Heart right ventricle (tissue), 16 donors: ENCODE measurements around the gene ABCC4. TPM values are rescaled to one million over a fixed set of nuclear protein-coding genes. Genes with fewer than 3 reads are reported as not detected.

Experiments
- ATAC-seq, 8 donors: fragments of 200-7000 bp; cut with Tn5 transposase; one replicate each; pipeline ENCODE4 v1.9.1; 2020; ENCODE audit warnings: mild to moderate bottlenecking in 8 of 8, moderate library complexity in 8 of 8, moderate number of reproducible peaks in 1 of 8
- DNase-seq, 2 donors: peaks; one replicate each; pipeline ENCODE4 v3.0.0-alpha.2; 2020
- H3K27ac ChIP-seq, 10 donors: fragments of 200-600 bp; sonication (generic) in 2 of 10; one replicate each; pipeline versions ENCODE4 v1.5.0 to v1.8.0; 2020 to 2022; ENCODE audit warnings: mild to moderate bottlenecking in 3 of 10
- H3K27me3 ChIP-seq, 7 donors: fragments of 200-600 bp; one replicate each; pipeline ENCODE4 v1.8.0; 2021 to 2022; ENCODE audit warnings: mild to moderate bottlenecking in 2 of 7
- H3K36me3 ChIP-seq, 9 donors: fragments of 200-600 bp; sonication (generic) in 1 of 9; one replicate each; pipeline versions ENCODE4 v1.5.0 to v1.8.0; 2020 to 2022; ENCODE audit warnings: mild to moderate bottlenecking in 2 of 9
- H3K4me1 ChIP-seq, 9 donors: fragments of 200-600 bp; sonication (generic) in 1 of 9; one replicate each; pipeline versions ENCODE4 v1.5.0 to v1.8.0; 2020 to 2022; ENCODE audit warnings: mild to moderate bottlenecking in 4 of 9
- H3K4me3 ChIP-seq, 10 donors: fragments of 200-600 bp; sonication (generic) in 2 of 10; one replicate each; pipeline versions ENCODE4 v1.5.0 to v1.8.0; 2020 to 2022; ENCODE audit warnings: mild to moderate bottlenecking in 7 of 10, moderate library complexity in 2 of 10
- H3K9me3 ChIP-seq, 11 donors: fragments of 200-600 bp in 10 of 11; sonication (generic) in 2 of 11; one replicate each; pipeline versions ENCODE4 v1.5.0 to v1.8.0; 2013 to 2022; ENCODE audit warnings: mild to moderate bottlenecking in 2 of 11, control low read depth in 1 of 11, moderate library complexity in 1 of 11
- CTCF ChIP-seq, 9 donors: fragments of 200-600 bp; sonication (generic) in 2 of 9; IDR thresholded peaks; one replicate each; pipeline versions ENCODE4 v1.5.0 to v1.8.0; 2021 to 2022; ENCODE audit warnings: antibody characterized with exemption in 9 of 9, mild to moderate bottlenecking in 5 of 9, moderate library complexity in 1 of 9
- WGBS, 2 donors: extraction: QIAGEN DNeasy Blood & Tissue Kit; methylation state at CpG; one replicate each; pipeline ENCODE4 v1.1.7; 2013; ENCODE audit warnings: inconsistent platforms in 1 of 2; 5-methylcytosine and 5-hydroxymethylcytosine counted together
- intact Hi-C, 10 donors: fragments of 100-400 bp; cut with DNase I; formaldehyde crosslinking; loops; one replicate each; pipeline versions ENCODE4 v1.11.1 to v1.14.2; 2022
- polyA plus RNA-seq, 2 donors: library from polyadenylated mRNA; stranded (reverse); fragments of 200-250 nt; gene quantifications; one replicate each; pipeline ENCODE4 v1.2.3, GENCODE V29; 2013
- total RNA-seq, 10 donors: library from RNA; stranded (reverse); fragmentation: NEBNext Ultra II Directional in 3 of 10; extraction: Animal tissue kit (Norgen Biotek cat#: 25700) in 3 of 10; gene quantifications; one replicate each; pipeline versions ENCODE4 v1.2.1 to v1.2.4, GENCODE V29; 2021 to 2023
- donor health status: Arrhythmogenic right ventricular cardiomyopathy.
- donor health status: ischemic (EF 13 %, LVEDD 7.1; RV severe dilation, severe dysfunction).
- donor health status: healthy with polysubstance abuse.
- donor health status: DM: no; HTN: yes; CAD: no.
- donor health status: DM: no; HTN: no; CAD: no.
- donor health status: ischemic (EF 25% LVEDD 6.9; RV normal size, moderate dysfunction).
- donor health status: ischemic (EF 25% LVEDD 5.7; RV mildly dilated, moderate dysfunction).
- donor health status: healthy.
- donor health status: DM: yes; HTN: yes; CAD: no.
- donor health status: Ischemic cardiomyopathy.
- donor health status: ischemic (EF 35%, LVEDD 5.7; RV mildly dilated, moderate dysfunction).
- donor health status: nonischemic (EF 11% LVEDD 7.7; RV severe dilation, severe dysfunction).
- donor health status: DM: yes; HTN: yes; CAD: no.
- donor health status: PGD.
- donor health status: ischemic (EF 29% LVEDD 5.4; RV normal size, mild dysfunction).
- donor health status: nonischemic (EF 23%, LVEDD 6.1; RV moderate dilation, normal function).

ABCC4 gene
- total and polyA plus RNA-seq, 12 donors = 1.1 to 6.7 (median 3.9) TPM

DNA sequence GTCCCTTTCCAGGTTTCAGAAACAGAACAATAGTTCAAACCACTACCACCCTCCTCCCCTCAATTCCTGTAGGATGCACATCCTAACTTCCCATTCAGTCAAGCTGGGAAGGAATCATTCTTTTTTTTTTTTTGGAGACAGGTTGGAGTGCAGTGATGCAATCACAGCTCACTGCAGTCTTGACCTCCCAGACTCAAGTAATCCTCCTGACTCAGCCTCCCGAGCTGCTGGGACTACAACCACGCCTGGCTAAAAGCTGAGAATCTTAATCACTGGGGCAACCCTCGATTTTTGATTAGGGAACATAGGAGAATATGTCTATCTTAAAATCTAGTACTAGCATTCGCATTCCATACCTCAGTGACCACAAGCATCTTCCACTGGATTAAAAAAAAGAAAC is 146.2 kb downstream of the ABCC4 start:
- Histone ChIP-seq H3K4me3 (no peak overlapping the region), H3K4me1 (peaks cover 0 to 19% (median 0%) of the 10 kb centered on the region in 9 donors), H3K9me3 (no peaks in the 10 kb centered on the region), H3K36me3 (peaks cover 0 to 9% (median 0%) of the 10 kb centered on the region in 9 donors), H3K27ac (no peak overlapping the region), H3K27me3 (no peaks in the 10 kb centered on the region)
- no peak for TF ChIP-seq CTCF (IDR thresholded peaks at IDR 0.05)
- intact Hi-C loops = loop anchor here in 4 of 10 donors (5.0 to 10.0 kb wide), 3 partner anchors 478 to 1188 kb away; no protein-coding TSS in a partner anchor
- 78 to 95% methylated on average over 4 of the region's 4 CpGs for WGBS, 2 donors
- DNase-seq = no peak
- ATAC-seq = no peak

- H3K4me3 ChIP-seq = no peak overlapping the region
- intact Hi-C loops = loop anchor here in 2 of 10 donors (10.0 kb wide), 1 partner anchor 480 kb away; no protein-coding TSS in a partner anchor
- no peak for TF ChIP-seq CTCF (IDR thresholded peaks at IDR 0.05)
- H3K27ac ChIP-seq = no peak overlapping the region
- no peaks in the 10 kb centered on the region for H3K27me3 ChIP-seq
- no peaks in the 10 kb centered on the region for H3K9me3 ChIP-seq
- 69 to 74% methylated on average over 3 of the region's 3 CpGs for WGBS, 2 donors
- DNase-seq = no peak
- peaks cover 0 to 3% (median 0%) of the 10 kb centered on the region in 9 donors for H3K36me3 ChIP-seq
- ATAC-seq = no peak
- peaks cover 0 to 19% (median 0%) of the 10 kb centered on the region in 9 donors for H3K4me1 ChIP-seq
Measured at GRCh38 chr13:95154413-95154886, 146.8 kb downstream of the ABCC4 start.

GRCh38 chr13:95153647-95154412 is 147.4 kb downstream of the ABCC4 start:
- H3K27ac ChIP-seq = no peak overlapping the region
- H3K36me3 ChIP-seq = no peaks in the 10 kb centered on the region
- intact Hi-C loops = loop anchor here in 2 of 10 donors (10.0 kb wide), 1 partner anchor 479 kb away; no protein-coding TSS in a partner anchor
- ATAC-seq = no peak
- H3K9me3 ChIP-seq = no peaks in the 10 kb centered on the region
- no peak overlapping the region for H3K4me3 ChIP-seq
- WGBS, 2 donors = 64 to 67% methylated on average over 7 of the region's 7 CpGs
- no peaks in the 10 kb centered on the region for H3K27me3 ChIP-seq
- H3K4me1 ChIP-seq = peaks cover 0 to 19% (median 0%) of the 10 kb centered on the region in 9 donors
- no peak for TF ChIP-seq CTCF (IDR thresholded peaks at IDR 0.05)
- no peak for DNase-seq

GRCh38 chr13:95151942-95152587 is 149.2 kb downstream of the ABCC4 start:
- ATAC-seq = no peak
- no peak for TF ChIP-seq CTCF (IDR thresholded peaks at IDR 0.05)
- no peak for DNase-seq
- Histone ChIP-seq H3K27ac (no peak overlapping the region), H3K4me3 (no peak overlapping the region), H3K27me3 (no peaks in the 10 kb centered on the region), H3K9me3 (no peaks in the 10 kb centered on the region), H3K4me1 (peaks cover 0 to 19% (median 0%) of the 10 kb centered on the region in 9 donors), H3K36me3 (no peaks in the 10 kb centered on the region)
- intact Hi-C loops = loop anchor here in 2 of 10 donors (10.0 kb wide), 1 partner anchor 477 kb away; no protein-coding TSS in a partner anchor
- WGBS, 2 donors = 88 to 89% methylated on average over 4 of the region's 4 CpGs
